Measurements from ENCODE around the gene FLYWCH1.

The FLYWCH1 gene

DNA sequence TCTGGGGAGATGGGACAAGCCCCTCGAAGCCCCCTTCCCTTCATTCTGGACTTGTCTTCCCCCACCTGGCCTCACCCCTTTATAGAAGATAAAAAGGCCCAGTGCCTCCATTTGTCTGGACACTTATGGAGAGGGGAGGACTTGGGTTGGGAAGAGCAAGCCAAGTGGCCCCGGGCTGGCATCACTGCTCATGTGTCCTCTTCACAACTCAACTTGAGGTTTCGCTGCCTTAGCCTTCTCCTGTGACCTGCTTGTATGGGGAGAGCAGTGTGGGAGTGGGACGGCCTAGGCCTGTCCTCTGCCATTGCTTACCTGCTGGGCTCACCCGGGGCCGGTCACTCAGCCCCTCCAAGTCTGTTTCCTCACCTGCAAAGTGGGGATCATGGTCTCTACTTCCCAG lies 58.8 kb downstream of the FLYWCH1 start:
- no peak for DNase-seq

DNA sequence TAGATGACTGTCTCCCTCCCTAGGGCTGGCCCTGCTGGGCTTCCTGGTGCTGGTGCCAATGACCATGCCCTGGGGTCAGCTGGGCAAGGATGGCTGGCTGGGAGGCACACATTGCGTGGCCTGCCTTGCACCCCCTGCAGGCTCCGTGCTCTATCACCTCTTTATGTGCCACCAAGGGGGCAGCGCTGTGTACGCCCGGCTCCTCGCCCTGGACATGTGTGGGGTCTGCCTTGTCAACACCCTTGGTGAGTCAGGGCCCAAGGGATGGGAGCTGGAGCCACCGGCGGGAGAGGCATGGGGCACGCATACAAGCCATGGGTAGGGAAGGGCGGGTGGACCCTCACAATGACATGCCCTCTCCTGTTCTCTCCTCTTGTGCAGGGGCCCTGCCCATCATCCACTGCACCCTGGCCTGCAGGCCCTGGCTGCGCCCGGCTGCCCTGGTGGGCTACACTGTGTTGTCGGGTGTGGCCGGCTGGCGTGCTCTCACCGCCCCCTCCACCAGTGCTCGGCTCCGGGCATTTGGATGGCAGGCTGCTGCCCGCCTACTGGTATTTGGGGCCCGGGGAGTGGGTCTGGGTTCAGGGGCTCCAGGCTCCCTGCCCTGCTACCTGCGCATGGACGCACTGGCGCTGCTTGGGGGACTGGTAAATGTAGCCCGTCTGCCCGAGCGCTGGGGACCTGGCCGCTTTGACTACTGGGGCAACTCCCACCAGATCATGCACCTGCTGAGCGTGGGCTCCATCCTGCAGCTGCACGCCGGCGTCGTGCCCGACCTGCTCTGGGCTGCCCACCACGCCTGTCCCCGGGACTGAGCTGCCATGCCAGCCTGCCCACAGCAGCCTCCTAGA lies 59.6 kb downstream of the FLYWCH1 start:
- DNase-seq: no peak

DNA sequence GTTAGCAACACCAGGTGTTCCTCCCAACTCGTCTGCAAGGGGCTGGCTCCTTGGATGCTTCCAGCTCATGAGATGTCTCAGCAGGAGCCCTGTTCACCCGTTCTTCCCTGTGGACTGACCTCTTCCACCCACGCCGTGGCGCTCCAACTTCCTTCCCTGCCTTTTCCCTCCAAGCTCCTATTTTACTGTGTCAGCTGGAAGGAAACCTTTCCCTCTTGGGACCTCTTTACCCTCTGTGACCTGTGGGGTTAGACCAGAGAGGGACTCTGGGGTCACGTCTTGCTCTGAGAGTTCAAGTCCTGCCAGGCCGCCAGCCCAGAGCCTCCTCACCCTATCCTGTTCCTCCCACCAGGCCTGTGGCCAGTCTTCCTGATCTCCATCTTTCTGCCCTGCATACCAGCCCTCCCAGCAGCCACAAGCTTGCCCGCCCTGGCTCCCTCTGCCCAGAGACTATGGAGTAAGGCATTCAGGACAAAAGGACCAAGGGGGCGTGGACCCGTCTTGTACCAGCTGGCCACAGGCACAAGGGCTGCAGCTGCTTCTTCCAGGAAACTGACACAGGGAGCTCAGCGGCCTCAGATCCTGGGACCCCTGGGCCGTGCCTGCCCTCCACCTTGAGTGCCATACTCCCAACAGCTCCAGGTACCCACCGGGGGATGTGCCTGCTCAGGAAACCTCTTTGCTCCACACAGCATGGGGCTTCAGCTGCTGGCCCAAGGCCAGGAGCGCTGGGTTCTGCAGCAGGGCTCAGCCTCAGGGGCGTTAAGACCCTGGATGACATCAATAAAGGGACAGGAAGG lies 60.5 kb downstream of the FLYWCH1 start:
- no peak for DNase-seq

DNA sequence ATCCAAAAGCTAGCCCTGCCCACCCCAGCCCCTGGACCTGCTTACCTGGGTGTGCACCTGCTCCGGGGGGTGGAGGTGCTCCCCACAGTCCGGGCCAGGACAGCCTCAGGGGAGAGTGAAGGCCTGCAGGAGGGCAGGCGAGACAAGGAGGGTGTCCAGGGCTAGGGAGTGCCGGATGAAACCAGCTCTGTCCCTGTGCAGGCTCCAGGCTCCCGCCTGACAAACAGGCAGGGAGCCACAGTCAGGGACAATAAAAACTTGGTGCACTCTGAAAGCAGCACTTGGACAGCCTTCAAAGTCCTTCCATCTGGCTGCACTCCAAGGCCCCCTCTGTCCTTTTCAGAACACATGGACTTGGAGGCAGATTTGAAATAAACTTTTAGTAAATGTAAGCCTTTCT lies 61.4 kb downstream of the FLYWCH1 start:
- no peak for DNase-seq

DNA sequence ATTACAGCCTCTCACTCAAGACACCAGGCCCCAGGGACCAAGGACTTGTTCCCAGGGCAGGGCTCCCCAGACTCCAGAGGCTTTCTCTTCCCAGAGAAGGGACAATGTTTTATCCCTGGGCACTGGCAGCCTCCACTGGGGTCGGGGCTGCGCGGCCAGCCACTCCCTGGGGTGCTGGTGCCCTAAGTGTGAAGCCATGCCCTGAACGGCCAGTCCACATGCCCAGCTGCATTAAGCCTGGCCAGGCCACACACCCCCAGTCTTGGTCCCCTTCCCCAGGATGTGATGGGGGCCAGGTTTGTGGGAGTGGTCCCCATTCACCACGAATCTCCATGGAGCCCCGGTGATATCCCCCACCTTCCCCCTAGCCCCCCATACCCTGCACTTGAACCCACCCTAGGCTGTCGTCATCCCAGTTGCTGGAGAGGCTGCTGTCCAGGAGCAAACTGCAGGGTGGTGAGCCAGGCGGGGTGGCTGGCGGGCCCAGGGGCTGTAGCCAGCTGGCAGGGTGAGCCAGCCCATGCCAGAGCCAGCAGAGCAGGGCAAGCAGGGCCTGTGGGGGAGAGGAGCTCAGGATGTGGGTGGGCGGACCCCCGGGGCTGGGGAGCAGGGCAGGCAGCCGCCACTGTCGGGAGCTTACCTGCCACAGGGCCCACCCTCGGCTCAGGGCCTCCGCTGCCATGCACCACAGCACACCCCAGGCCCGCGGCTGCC lies 62.0 kb downstream of the FLYWCH1 start:
- DNase-seq: no peak

DNA sequence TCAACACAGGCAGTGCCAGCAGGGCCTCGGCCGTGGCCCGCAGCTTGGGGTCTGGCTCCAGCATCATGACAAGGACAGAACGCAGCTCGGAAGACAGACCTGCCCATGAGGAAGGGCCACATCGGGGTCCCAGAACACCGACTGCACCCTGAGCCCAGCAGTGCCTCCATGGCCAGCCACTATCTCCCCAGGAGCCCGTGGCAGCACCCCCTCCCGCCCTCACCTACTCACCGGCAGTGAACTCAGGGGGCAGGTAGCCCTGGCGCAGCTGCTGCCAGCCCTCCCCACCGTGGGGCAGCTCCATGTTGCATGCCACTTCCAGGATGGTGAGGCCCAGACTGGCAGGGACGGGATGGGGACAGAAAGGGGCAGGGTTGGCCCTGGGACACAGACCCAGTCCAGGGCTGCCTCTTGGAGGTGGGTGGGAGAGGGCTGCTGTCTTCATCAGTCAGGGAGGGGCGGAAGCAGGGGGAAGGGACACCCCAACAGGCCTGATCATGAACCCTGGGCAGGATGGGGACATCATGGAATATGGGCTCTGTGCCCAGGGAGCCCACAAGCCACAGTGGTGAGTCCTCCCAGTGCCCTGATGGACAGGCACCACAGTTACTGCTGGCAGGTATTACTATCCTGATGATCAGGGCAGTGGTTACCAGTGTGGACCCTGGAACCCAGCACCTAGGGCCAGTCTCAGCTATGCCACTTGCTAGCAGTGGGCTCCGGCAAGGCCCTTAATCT lies 62.8 kb downstream of the FLYWCH1 start:
- no peak for DNase-seq

DNA sequence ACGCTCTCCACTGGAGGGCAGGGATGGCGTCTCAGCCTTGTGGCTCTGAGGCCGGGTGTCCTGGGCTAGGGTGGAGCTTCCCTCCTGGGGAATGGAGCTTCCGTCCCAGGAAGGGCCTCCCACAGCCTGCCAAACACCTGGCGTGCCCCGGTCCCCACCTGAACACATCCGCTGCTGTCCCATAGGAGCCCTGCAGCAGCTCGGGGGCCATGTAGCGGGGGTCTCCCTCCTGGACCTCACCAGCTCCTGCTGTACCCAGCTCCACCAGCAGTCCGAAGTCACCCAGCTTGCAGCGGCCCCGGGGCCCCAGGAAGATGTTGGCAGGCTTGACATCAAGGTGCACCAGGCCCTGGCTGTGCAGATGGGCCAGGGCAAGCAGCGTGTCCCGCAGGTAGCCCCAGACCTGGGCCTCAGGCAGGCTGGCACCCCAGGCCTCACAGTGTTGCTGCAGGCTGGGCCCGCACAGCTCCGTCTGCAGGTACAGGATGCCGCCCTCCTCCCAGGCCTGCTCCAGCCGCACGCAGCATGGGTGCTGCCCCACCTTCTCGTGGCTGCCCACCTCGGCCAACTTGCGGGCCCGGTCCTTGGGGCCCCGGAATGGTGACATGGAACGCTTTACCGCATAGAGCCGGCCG lies 63.5 kb downstream of the FLYWCH1 start:
- DNase-seq: no peak

DNA sequence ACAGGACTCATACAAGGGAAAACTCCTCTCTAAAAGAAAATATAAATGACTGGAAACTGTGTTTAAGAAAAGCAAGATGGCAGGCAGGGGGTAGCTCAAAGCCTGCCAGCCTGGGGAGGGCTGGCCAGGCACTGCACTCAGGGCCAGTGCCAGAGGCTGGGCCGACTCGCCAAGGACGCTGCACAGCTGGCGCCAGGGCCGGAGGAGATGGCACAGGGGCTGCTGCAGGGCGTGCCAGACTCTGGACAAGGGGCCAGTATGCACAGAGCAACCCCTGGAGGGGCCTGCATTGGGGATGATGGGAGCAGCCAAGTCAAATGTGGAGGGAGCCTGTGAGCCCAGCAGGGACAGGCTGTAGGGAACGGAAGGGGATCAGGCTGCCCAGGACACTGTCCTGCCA lies 64.5 kb downstream of the FLYWCH1 start:
- DNase-seq: no peak

DNA sequence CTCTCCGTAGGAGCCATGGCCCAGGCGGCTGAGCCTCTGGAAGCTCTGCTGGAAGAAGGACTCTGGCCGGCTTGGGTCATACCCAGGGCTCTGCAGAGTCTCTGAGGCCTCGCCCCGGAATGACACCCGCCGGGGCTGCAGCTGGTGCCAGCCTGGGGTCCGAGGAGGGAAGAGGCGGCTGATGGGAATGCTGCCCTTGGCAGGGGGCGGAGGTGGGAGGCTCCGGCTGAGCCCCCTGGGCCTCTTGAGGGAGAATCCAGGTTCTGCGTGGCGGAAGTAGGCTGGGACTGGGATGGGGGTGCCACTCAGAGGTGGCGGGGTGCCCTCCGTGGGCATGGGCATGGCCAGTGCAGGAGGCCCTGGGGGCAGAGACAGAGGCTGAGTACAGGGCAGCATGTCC lies 64.9 kb downstream of the FLYWCH1 start:
- no peak for DNase-seq

DNA sequence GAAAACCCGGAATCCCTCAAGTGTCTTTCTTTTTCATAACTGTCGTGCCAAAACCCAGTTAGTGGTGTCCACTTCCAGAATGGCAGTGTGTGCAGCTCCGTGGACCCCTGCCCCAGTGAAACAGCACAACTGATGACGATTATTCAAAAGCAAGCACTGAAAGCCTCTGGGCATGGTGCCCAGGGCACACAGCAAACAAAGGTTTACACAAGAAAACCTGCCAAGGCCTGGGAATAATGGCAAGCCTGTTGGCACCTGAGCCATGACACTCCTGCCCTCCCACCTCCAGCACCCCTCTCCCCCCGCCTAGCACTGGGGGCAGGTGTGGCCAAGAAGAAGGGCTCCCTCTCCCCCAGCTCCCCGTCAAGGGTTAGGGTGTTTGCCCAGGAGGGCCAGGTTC lies 65.7 kb downstream of the FLYWCH1 start:
- DNase-seq: no peak

DNA sequence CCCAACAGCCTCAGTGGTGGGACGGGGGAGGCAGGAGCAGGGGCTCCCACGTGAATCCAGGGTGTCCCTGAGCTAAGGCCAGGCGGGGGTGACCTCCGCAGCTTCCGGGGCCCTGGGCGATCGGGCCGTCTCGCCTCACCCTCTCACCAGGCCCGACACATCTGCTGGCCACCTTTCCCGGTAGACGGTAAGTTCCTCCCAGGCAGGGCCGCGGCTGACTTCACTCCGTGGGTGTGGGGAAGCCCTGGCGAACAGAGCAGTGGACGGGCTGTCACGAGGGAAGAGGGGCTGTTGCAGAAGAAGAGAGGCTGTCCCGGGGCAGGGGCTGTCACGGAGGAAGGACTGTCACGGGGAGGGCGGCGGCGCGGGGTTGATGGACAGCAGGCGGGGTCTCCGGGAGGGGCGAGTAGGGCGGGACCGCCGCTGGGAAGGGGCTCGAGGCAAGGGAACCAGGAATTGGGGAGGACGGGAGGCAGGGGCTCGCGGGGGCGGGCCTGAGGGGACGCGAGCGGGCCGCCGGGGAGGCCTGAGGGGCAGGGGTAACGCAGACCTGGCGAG lies 68.0 kb downstream of the FLYWCH1 start:
- no peak for DNase-seq

DNA sequence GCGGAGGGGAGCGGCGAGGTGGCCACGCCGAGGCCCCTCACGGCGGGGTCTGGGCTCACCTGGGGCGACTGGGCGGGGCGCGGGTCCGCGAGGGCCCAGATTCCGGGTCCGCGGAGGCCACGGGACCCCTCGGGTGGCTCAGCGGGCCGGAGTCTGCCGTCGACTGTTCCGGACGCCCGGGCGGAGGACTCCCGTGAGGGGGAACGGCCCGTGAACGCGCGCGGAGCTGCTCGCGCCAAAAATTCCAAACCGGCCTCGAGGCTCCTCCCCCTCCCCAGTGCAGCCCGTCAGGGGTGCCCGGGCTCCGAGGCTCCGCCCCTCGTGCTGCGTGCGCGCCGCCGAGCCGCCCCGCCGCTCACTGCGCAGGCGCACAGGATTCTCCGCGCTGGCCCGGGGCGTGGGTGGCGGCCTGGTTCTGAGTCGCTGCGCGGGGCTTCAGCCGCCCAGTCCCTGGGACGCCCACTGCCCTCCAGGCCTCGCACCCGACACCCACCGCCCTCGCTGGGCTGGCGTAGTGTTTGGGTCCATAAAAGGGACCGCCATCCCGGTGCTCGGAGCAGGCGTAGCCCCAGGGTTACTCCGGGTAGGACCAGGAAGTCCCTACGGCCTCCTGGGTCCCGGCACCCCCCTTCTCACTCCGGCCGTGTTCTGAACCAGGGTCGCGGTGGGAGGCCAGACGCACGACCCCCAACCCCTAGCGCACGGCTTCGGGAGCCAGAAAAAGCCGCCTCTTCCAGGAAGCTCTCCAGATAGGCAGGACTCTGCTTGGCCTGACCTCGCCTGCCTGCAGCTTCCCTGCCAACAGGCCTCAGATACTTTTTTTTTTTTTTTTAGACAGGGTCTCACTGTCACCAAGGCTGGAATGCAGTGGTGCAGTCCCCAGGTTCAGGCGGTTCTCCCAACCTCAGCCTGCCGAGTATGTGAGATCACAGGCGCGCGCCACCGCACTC lies 68.8 kb downstream of the FLYWCH1 start, which contains the start of gene PKMYT1:
PKMYT1 (minus strand) TSS at position 220 of the 950 bp plus-strand sequence. CDS start 789 bp downstream, outside the sequence.
- peak; percentile 89 for DNase-seq

DNA sequence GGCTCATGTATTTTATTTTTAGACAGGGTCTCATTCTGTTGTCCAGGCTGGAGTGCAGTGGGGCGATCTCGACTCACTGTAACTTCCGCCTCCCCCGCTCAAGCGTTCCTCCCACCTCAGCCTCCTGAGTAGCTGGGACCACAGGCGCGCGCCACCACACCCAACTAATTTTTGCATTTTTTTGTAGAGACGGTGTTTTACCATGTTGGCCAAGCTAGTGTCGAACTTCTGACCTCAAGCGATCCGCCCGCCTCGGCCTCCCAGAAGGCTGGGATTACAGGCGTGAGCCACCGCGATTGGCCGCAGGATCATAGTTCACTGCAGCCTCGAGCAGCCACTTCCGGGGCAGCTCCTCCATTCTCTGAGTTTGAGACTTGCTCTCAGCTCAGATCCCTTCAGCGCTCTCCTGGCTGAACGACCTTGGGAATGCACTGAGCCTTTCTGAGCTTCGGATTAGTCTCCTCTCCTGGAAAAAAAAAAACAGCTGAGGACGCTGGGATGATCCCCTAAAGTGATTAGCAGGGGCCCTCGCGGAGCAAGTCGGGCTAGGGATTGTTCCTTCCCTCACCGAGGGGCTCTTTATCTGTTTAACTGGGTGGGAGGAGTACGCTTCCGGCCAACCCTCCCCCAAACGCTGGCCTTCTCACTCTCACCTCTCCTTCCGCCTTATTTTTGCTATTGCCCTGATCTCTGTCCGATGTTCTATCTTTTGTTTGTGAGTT lies 69.6 kb downstream of the FLYWCH1 start:
- no peak for DNase-seq

DNA sequence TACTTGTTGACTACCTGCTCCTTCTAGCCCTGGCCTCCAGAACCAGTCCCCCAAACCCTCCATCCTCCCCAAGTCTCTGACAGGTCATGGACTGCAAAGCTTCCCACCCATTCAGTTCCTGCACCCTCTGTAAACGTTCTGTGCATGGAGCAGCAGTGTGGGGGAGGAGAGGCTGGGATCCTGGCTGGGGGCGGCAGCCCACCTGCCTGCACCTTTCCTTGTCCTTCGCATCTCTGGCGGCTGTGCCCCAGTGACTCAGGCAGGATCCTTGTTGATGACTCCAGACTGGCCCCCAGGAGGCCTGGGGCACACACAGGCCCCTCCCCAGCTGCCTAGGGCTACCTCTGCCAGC lies 70.1 kb downstream of the FLYWCH1 start:
- no peak for DNase-seq

DNA sequence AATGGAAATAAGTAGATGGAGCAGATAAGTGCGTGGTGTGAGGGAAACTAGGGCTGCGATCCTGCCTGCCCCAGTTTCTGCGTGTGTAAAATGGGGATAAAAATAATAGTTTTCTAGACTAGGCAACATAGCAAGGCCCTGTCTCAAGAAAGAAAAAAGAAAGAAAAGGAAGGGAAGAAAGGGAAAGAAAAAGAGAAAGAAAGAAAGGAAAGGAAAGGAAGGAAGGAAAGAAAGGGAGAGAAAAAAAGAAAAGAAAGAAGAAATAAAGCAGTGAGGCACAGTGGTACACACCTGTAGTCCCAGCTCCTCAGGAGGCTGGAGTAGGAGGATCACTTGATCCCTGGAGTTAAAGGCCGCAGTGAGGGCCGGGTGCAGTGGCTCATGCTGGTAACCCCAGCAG lies 70.7 kb downstream of the FLYWCH1 start:
- no peak for DNase-seq

DNA sequence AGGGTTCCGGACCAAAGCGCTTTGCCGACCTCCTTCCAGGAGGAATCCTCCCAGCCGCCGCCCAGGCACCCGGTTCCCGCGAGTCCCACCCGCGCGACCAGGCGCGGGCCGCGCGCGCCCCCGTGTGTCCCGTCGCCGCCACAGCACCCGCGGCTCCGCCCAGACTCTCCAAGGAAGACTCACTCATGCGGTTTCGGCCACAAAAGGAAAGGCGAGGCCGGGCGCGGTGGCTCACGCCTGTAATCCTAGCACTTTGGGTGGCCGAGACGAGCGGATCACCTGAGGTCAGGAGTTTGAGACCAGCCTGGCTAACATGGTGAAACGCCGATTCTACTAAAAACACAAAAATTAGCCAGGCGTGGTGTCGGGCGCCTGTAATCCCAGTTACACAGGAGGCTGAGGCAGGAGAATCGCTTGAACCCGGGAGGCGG lies 72.0 kb downstream of the FLYWCH1 start:
- peak; percentile 68 for DNase-seq

DNA sequence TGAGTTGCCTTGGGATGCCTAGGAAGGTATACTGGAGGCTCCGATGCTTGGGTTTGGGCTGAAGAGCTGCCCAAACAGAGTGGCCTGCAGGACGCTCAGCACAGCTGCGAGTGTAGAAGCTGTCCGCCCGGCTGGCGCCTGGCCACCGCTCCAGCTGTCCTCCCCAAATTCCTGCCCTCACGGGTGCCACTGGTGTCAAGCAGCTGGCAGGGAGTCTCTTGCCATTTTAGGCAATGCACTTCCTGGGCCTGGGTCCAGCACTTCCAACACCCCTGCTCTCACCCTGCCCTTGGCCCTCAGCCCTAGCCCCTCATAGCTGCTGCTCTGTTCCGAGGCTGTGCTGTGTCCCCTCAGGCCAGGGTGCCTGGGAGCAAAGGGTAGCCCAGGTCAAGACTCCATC lies 73.7 kb downstream of the FLYWCH1 start:
- no peak for DNase-seq

DNA sequence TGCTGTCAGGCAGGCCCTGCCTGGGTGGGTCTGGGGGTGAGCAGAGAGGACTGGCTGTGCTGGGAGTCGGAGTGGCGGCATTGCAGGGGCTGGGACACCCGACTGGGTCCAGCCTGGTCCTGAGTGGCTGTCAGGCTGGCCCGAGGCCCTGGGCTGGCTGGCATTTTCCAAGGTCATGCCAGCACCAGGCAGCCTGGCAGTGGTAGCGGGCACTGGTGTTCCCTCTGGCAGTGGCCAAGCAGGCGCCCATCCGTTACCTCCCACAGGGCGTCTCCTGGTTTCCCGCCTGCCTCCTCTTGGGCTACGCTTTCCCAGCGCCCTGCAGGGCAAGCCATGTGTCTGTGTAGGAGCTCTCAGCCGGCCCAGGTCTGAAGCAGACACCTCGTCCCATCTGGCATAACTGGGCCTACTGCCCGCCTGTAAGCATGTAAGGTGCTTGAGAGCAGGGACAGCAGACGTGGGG lies 74.2 kb downstream of the FLYWCH1 start:
- DNase-seq: no peak

DNA sequence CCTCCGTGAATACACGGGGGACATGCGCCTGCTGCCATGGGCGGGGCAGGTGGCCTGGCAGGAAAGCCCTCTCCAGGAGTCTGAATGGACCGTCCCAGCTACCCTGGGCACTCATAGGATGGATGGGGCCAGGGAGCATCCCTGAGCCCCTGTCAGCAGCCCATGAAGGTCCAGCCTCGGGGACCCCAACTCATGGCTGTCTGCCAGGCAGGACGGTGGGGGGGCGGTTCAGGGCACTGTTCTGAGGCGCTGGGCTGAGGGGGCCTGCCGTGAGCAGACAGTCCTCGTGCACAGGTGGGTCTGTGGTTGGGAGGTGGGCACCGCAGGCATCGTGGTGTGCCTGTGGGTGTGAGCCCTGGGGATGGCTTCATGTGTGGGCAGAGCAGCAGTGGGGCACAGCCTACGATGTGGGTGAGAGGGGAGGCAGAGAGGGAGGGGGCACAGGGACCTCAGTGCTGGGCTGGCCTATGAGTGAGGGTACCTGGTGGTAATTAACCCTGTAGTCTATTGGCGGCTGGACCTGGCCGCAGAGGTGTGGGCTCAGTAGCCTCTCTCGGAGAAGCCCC lies 75.0 kb downstream of the FLYWCH1 start:
- no peak for DNase-seq

DNA sequence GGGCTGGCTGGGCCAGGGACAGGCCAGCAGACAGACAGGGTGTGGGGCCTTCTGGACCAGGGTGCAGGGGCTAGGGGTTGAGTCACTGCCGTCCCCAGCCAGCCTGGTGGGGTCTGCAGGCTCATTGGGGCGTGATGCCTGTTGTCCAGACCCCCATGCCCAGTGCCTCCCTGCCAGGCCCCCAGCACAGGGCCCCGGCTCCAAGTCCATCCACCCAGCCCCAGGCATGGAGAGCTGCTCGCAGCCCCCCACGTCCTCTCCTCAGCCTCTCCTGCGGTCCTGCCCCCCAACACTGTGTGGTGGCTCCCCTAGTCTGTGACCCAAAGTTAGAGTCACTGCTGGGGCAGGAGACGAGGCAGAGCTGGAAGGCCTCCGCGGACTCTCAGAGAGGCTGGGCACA lies 75.6 kb downstream of the FLYWCH1 start:
- DNase-seq: no peak
